Stimulated activated naive CD8-positive, alpha-beta T cell treated with anti-CD3 and anti-CD28 coated beads, Interleukin-15, Interleukin-2, amounts not matched to agents 100 ng/mL and 50 ng/mL, for 24 hours (primary cell): Measurements from ENCODE around the gene DAAM1.

Experiments used
- H3K27ac Mint-ChIP-seq: one replicate; pipeline ENCODE4 v1.8.0; 2021; ENCODE audit warnings: mild to moderate bottlenecking, mixed read lengths
- H3K27me3 Mint-ChIP-seq: one replicate; pipeline ENCODE4 v1.8.0; 2021; ENCODE audit warnings: mixed read lengths
- H3K36me3 Mint-ChIP-seq: one replicate; pipeline ENCODE4 v1.8.0; 2021; ENCODE audit warnings: low read depth, mixed read lengths
- H3K4me1 Mint-ChIP-seq: one replicate; pipeline ENCODE4 v1.8.0; 2021; ENCODE audit warnings: low read depth, mixed read lengths
- H3K4me3 Mint-ChIP-seq: one replicate; pipeline ENCODE4 v1.8.0; 2021; ENCODE audit warnings: mild to moderate bottlenecking, mixed read lengths
- H3K9me3 Mint-ChIP-seq: one replicate; pipeline ENCODE4 v1.8.0; 2021; ENCODE audit warnings: mixed read lengths

The DAAM1 gene

DNA sequence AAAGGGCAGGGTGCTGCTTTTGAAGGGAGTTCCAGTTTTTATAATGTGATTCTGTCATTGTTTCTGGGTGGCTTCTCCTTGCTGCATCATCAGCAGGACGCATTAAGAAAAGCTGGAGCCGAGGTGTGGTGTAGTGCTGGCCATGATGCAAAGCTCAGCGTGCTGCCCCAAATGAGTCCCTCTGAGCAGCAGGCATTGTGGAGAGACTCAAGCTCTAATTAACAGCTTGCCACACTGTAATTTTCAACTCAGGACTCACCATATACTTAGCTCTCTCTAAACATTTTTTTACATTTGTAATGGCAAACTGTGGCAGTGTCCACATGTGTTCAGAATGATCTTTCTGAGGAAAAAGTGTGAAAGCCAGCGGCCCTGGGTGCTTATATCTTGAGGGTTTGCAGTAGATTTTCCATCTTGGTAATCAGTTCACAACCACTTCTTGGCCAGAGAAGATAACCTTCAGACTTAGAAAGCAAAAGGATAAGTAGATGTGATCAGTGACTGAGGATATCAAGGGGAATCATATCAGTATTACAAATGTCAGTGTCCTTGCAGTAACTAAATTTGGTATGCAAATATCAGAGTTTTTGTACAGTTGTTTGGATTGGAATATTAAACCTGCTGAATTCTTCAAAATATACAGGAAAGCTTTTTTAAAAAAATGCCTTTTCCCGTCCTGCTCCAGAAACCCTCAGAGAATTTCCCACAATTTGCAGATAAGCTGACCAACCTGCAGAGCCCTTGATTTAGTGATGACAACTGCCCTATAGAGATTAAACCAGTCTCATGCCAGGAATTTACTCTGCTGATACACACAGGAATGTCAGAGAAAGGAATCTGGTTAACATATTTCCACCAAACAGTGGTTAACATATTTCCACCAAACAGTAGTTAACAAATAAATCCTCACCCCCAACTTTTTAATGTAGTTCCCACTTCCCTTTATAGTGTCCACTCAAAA lies 63.6 kb downstream of the DAAM1 start:
- Mint-ChIP-seq H3K4me1 (no peaks in the 10 kb centered on the region), H3K9me3 (no peaks in the 10 kb centered on the region), H3K4me3 (no peak overlapping the region), H3K27me3 (no peaks in the 10 kb centered on the region), H3K36me3 (no peaks in the 10 kb centered on the region), H3K27ac (no peak overlapping the region)

DNA sequence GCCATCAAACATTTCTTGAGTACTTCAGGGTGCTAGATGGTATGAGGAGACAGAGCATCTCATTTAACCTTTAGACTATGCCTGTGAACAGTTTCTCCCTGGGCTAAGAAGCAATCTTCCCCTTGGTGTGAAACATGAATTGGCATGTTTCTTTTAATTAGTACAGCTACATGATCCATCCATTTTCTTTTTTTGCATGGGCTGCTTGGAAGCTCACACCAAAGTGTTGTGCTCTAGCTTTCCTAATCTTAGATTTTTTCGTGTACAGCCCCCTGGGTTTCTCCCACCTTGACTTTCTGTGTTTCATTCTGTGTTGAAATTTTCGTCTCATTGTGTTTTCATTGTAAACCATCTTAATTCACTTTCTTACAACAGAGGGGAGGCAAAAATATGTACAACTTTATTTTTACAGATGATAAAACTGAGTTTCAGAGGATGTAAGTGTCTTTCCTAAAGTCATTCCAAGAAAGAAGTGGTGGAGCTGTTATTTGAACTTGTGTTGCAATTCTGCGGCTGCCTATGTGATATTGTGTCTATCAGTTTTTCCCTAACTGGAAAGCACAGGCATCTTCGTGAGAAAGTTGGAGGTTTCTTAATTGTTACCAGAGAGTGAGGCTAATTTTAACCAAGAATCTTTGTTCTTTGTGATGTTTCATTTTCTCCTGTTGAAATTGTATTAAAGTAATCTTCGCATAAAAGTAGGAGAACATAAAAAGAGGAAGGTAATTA lies 64.5 kb downstream of the DAAM1 start:
- Mint-ChIP-seq H3K4me1 (no peaks in the 10 kb centered on the region), H3K27ac (no peak overlapping the region), H3K27me3 (no peaks in the 10 kb centered on the region), H3K9me3 (no peaks in the 10 kb centered on the region), H3K4me3 (no peak overlapping the region), H3K36me3 (no peaks in the 10 kb centered on the region)

DNA sequence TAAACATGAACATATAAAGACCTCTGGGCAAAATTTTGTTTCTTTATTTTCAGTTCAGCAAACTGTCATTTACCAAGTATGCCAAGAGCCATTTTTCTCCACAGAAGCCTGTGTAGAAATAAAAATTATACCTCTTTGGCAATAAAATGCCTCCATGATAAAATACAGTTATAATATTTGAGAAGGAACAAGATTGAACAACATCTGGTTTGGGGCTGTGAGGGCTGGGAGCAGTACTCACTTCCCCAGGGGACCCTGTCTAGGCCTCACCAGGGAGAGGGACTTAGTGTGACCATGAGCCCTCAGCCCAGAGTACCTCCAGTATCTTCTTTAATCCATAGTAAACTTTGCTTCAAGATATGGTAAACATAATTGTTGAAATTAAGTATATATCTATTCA lies 65.1 kb downstream of the DAAM1 start:
- H3K9me3 Mint-ChIP-seq, result no peaks in the 10 kb centered on the region
- H3K27me3 Mint-ChIP-seq, result no peaks in the 10 kb centered on the region
- H3K4me3 Mint-ChIP-seq, result no peak overlapping the region
- H3K27ac Mint-ChIP-seq, result no peak overlapping the region
- H3K36me3 Mint-ChIP-seq, result no peaks in the 10 kb centered on the region
- no peaks in the 10 kb centered on the region for H3K4me1 Mint-ChIP-seq

DNA sequence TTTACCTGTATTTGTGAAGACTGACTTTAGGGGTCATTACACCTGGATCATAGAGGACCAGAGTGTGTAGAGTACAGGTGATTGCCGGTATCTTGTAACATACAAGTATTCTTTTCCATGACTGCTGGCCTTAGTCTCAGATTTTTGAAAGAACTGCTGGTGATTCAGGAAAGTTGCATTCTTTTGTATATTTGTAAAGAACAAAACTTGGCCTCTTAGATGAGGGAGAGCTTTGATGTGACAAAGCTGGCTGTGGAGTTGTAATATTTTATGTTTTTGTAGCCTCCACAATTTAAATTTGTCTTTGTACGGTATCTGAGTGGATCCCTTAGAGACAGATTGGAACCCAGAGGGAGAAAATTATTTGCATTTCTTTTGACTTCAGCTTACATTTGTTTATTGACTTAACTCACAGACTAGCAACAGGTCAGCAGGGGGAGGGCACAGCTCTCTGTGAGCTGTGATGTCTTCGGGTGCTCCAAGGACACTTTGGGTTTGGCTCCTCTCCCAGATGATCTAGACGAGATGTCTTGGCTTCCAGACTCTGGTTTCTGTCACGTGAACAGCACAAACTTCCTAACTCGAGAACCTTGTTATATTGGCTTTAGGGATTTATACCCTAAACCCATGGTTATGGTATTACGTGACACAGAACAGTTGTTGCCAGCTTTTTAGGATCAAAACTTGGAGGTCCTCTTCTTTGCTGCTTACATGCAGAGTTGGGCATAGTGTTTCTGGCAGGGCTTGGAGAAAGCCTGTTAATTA lies 65.9 kb downstream of the DAAM1 start:
- Mint-ChIP-seq H3K4me3 (no peak overlapping the region), H3K9me3 (no peaks in the 10 kb centered on the region), H3K4me1 (no peaks in the 10 kb centered on the region), H3K36me3 (no peaks in the 10 kb centered on the region), H3K27ac (no peak overlapping the region), H3K27me3 (no peaks in the 10 kb centered on the region)

DNA sequence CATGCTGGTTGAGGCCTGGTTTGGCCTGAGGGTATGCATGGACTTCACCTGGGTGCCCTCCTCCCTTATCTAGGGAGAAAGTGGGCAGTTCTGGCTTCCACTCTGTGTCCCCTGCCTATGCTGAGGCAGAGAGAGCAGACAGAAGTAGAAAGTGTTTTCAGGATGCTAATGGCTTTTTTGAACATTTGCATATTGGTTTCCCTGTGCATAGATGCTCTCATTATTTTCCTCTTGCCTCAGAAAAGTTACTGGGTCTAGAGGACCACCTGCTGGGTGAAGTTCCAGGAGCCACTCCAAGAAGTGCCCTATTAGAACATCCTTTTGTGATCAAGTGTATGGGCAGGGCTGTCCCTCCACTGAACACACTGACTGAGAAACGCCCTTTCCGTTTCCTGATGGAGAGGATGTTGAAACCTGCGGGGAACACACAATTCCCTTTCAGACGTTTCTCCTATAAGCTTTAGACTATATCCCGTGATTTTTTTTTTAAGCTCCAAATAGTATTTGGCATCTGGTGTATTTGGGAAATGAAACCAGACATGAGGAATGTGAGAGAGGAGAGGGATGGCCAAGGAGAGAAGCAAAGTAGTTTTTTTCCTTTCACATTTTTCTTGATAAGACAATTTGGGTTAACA lies 66.6 kb downstream of the DAAM1 start:
- Mint-ChIP-seq H3K4me3 (no peak overlapping the region), H3K27me3 (no peaks in the 10 kb centered on the region), H3K27ac (no peak overlapping the region), H3K9me3 (no peaks in the 10 kb centered on the region), H3K36me3 (no peaks in the 10 kb centered on the region), H3K4me1 (no peaks in the 10 kb centered on the region)

DNA sequence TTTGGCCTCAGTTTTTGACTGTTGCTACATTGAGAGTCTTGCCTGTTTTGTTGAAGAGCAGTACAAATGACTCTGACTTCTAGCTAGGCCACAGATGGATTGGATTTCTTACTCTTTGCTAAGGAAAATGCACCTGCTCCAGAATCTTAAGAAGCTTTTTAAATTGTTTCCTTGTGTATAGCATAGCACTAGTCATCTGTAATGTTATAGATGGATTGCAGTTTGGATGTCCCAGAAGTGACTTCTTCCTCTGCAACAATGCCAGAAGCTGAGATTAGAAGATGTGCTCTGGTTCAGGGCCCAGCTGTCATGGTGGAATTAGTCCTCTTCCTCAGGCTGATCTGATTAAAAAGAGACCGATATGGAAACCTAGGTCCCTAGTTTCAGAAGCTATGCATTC lies 67.9 kb downstream of the DAAM1 start:
- no peaks in the 10 kb centered on the region for H3K9me3 Mint-ChIP-seq
- H3K4me1 Mint-ChIP-seq, result no peaks in the 10 kb centered on the region
- H3K27ac Mint-ChIP-seq, result no peak overlapping the region
- H3K27me3 Mint-ChIP-seq, result no peaks in the 10 kb centered on the region
- H3K36me3 Mint-ChIP-seq, result no peaks in the 10 kb centered on the region
- H3K4me3 Mint-ChIP-seq, result no peak overlapping the region

DNA sequence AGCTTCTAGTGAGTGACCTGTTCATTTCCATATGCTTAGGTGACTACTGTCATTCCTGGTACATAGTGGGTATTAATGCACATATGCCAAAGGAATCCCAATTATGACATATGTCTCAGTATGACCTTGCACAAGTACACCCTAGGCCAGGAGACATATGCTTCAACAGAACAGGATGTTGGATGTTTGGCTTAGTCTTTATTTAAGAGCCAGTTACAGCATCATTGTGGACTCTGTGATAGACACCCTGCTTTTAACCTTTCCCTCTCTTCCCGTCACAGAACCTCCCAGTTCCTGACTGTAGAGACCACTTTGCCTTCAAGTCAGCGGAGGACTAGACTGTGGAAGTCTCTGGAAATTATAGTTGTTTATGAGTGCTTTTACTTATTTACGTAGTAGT lies 72.9 kb downstream of the DAAM1 start:
- Mint-ChIP-seq H3K4me3 (no peak overlapping the region), H3K9me3 (peaks cover 4% of the 10 kb centered on the region), H3K27me3 (no peaks in the 10 kb centered on the region), H3K27ac (no peak overlapping the region), H3K36me3 (peaks cover 27% of the 10 kb centered on the region), H3K4me1 (peaks cover 15% of the 10 kb centered on the region)

DNA sequence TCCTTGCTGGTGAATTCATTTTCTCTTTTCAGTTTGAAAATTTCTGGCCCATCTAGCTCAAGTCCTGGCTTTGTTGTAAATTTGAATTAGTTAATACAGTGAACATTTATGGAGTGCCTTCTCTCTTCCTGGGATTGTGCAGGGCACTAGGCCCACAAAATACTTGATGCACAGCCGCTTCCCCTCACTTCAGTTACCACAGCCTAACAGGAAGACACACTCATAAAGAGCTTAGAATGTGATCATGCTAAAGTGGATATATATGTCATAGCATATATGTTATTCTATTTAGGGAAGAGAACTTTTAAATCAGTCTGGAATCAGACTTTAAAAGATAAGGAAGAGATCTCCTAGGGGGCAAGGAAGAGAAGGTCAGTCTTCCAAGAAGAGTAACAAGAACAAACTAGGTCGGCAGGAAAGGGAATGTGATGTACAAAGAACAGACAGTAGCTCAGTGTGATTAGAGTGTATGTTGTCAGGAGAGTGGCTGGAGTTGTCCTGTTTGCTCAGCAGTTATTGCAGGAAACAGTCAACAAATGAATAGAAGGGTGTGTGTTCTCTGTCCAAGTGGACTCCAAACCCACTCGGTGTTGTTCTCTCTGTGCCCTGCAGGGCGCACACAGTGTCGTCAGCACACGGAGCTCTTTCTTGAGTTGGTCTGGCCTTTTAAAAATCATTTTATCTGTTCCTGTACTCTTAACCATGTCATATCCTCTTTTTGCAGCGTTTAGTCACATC lies 74.4 kb downstream of the DAAM1 start:
- Mint-ChIP-seq H3K27me3 (no peaks in the 10 kb centered on the region), H3K36me3 (peaks cover 27% of the 10 kb centered on the region), H3K4me3 (no peak overlapping the region), H3K4me1 (peaks cover 23% of the 10 kb centered on the region), H3K9me3 (peaks cover 4% of the 10 kb centered on the region), H3K27ac (no peak overlapping the region)

DNA sequence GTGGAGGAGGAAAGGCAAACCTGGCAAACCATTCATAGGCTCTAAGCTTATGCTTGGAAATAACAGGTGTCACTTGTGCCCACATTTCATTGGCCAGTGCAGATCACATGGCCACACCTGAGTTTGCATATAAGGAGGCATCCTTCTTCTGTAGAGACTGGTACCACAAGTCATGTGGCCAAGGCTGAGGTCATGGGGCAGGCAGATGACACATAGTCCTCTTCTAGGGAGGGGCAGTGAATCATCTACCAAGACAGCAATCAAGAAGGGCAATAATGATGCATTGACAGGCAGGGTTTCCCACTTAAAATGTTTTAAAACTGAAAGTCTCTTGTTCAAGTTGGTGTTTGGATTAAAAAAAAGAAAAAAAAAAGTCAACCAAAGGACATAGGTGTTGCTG lies 77.3 kb downstream of the DAAM1 start:
- Mint-ChIP-seq H3K36me3 (peaks cover 44% of the 10 kb centered on the region), H3K27me3 (no peaks in the 10 kb centered on the region), H3K27ac (no peak overlapping the region), H3K4me1 (peaks cover 23% of the 10 kb centered on the region), H3K4me3 (no peak overlapping the region), H3K9me3 (peaks cover 4% of the 10 kb centered on the region)

DNA sequence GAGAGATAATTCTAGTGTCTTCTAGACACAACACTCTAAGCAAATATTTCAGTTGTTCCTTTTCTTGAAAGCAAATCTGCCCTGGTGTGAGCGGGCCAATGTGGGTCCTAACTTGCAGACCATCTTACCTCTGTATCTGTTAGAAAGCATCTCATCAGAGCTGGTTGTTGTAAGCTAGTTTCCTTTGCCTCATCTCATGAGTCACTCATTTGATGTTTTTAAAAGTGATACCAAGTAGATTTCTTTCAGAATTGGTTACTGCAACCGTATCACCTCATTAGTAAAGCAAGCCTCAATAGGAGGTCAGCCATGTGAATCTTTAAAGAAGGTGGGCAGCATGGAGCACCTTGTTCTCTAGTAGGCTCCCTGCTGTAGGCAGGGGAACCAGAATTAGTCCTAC lies 78.6 kb downstream of the DAAM1 start:
- Mint-ChIP-seq H3K4me1 (peaks cover 23% of the 10 kb centered on the region), H3K9me3 (peaks cover 4% of the 10 kb centered on the region), H3K36me3 (peaks cover 44% of the 10 kb centered on the region), H3K27ac (no peak overlapping the region), H3K27me3 (no peaks in the 10 kb centered on the region), H3K4me3 (no peak overlapping the region)

DNA sequence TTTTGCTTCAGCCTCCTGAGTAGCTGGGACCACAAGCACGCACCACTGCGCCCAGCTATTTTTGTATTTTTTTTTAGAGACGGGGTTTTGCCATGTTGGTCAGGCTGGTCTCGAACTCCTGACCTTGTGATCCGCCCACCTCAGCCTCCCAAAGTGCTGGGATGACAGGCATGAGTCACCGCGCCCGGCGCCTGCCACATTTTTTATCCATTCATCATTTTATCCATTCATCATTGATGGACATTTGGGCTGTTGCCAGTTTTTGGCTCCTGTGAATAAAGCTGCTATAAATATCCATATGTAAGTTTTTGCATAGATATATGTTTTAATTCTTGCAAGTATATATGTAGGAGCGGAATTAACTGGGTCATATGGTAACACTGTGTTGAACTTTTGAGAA lies 79.5 kb downstream of the DAAM1 start:
- Mint-ChIP-seq H3K27me3 (no peaks in the 10 kb centered on the region), H3K4me1 (peaks cover 20% of the 10 kb centered on the region), H3K4me3 (no peak overlapping the region), H3K36me3 (peaks cover 44% of the 10 kb centered on the region), H3K9me3 (peaks cover 4% of the 10 kb centered on the region), H3K27ac (no peak overlapping the region)

DNA sequence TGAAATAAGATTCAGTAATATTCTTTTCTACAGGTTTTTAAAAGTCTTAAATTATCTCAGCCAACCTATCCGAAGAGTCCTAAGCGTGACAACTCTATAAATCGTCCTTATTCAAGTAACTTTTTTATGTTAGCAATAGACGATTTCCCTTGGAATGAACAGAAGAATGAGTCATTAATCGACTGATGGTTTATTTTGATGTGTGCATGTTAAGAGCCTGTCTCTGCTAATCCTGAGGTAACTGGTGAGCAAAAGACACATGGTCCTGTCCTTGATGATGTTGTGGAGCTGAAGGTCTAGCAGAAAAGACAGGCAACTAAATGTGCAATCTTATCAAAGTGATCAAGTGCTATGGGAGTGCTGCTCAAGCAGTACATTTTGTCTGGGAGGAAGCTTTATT lies 80.4 kb downstream of the DAAM1 start:
- Mint-ChIP-seq H3K27me3 (no peaks in the 10 kb centered on the region), H3K27ac (no peak overlapping the region)

DNA sequence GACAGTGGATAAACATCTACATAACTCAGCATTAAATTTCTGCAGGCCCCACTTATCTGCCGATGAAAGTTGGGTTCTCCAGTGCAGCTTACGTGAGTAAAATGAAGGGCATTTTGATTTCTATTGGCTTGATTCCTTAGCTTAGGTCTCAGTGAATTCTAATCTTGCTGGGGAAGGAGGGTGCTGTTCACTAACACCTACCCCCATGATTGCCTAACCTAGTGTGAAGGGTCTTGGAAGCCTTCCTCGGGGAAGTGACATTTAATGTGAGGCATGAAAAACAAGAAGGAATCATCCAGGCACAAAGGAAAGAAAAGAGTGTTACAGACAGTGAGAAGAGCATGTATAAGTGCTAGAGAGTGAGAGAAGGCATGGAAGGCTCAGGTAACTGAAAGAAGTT lies 81.0 kb downstream of the DAAM1 start:
- peaks cover 4% of the 10 kb centered on the region for H3K9me3 Mint-ChIP-seq
- peaks cover 21% of the 10 kb centered on the region for H3K4me1 Mint-ChIP-seq
- H3K4me3 Mint-ChIP-seq, result no peak overlapping the region
- H3K36me3 Mint-ChIP-seq, result peaks cover 34% of the 10 kb centered on the region
- H3K27ac Mint-ChIP-seq, result peak overlapping the region; percentile 2
- H3K27me3 Mint-ChIP-seq, result no peaks in the 10 kb centered on the region

More for the DNA sequence above, 80.4 kb downstream of the DAAM1 start:
- H3K4me1 Mint-ChIP-seq, result peaks cover 20% of the 10 kb centered on the region
- H3K36me3 Mint-ChIP-seq, result peaks cover 39% of the 10 kb centered on the region
- peaks cover 4% of the 10 kb centered on the region for H3K9me3 Mint-ChIP-seq
- H3K4me3 Mint-ChIP-seq, result no peak overlapping the region

DNA sequence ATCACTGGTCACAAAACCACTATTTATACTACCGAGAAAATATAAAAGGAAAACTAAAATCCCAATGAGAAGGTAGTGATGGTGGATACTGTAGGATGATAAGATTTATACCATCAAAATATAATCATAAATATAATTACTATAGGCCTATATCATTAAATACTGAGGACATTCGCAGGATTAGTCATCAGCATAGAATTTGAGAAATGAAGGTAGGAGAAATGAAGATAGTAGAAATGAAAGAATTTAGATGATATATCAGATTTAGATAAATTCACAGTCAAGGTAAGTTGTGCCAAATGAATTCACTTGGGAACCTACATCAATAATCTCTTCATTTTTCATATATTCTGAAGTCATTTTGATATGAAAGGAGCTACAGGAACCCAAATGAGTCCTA lies 82.8 kb downstream of the DAAM1 start:
- no peak overlapping the region for H3K27ac Mint-ChIP-seq
- H3K27me3 Mint-ChIP-seq, result no peaks in the 10 kb centered on the region
- H3K4me3 Mint-ChIP-seq, result no peak overlapping the region
- H3K9me3 Mint-ChIP-seq, result no peaks in the 10 kb centered on the region
- H3K36me3 Mint-ChIP-seq, result peaks cover 18% of the 10 kb centered on the region
- peaks cover 28% of the 10 kb centered on the region for H3K4me1 Mint-ChIP-seq
